IPS-11a (cell line): Measurements from ENCODE around the gene FBXL2.
"Not testable (repeated sequence)": the region's sequence is repeated elsewhere in the genome, so short reads cannot be mapped to it uniquely, and the experiment has no call there.

Experiments
- H3K4me3 ChIP-seq: one replicate; pipeline ENCODE4 v1.5.1; 2013; ENCODE audit warnings: low read depth, low read length, control low read depth

The FBXL2 gene

GRCh38 chr3:33426630-33427317, 149.5 kb downstream of the FBXL2 start:
- no peak overlapping the region for H3K4me3 ChIP-seq

DNA sequence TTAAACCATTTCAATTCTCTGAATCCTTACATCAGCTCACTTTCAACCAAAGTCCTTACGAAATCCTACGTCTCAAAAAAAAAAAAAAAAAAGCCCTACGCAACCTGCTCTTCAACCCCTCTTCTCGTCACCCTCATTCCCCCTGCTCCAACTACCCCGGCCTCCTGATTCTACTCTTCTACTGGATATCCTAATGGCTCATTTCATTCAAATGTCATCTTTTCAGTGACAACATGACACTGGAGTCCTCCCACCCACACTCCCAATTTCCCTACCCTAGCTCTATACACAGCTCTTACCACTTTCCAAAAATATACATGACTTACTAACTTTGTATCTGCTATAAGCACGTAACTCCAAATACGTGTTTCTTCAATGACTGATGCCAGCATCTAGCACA, 151.5 kb downstream of the FBXL2 start:
- H3K4me3 ChIP-seq: no peak overlapping the region

DNA sequence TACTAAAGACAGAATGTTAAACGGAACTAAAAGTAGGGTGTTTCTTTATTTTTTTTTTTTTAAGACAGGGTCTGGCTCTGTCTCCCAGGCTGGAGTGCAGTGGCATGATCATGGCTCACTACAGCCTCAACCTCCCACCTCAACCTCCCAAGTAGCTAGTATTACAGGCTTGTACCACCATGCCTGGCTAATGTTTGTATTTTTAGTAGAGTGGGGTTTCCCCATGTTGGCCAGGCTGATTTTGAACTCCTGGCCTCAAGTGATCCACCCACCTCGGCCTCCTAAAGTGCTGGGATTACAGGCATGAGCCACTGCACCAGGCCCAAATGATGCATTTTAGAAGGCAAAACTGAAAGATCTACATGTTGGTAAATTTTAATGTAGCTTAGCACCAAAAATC, 152.1 kb downstream of the FBXL2 start:
- not testable (repeated sequence) for H3K4me3 ChIP-seq

DNA sequence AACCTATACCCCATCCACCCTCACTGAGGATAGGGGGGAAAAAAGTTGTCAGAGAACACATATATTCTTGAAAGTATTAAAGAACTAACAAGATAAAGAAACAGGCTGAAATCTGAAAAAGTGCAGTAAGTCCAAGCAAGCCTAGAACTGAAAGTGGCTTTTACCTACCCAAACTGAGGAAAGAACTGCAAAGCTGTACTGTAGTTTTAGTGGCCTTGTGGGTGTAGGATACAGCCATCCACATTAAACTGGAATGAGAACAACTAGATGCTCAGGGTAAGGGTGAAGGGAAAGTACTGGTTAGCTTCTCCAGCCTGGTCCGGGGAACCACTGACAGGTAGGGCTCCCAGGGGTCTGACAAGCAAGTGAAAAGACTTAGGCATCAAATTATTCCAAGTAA, 152.8 kb downstream of the FBXL2 start:
- H3K4me3 ChIP-seq: no peak overlapping the region

- H3K4me3 ChIP-seq: no peak overlapping the region
Observed at GRCh38 chr3:33430571-33430970, 153.3 kb downstream of the FBXL2 start.

- no peak overlapping the region for H3K4me3 ChIP-seq
Observed at GRCh38 chr3:33433843-33434242, 156.6 kb downstream of the FBXL2 start.
